Measurements from ENCODE around the gene STK11IP.

GRCh38 chr2:219631406-219631891, 33.8 kb downstream of the STK11IP start:
- TF ChIP-seq CTCF (IDR thresholded peaks at IDR 0.05), result no peak
- TF ChIP-seq JUN (CRISPR knock-in tag; IDR thresholded peaks at IDR 0.05), result no peak
- no peak for TF ChIP-seq GTF2I (CRISPR knock-in tag; conservative IDR thresholded peaks at IDR 0.05)
- TF ChIP-seq CREB1 (CRISPR knock-in tag; IDR thresholded peaks at IDR 0.05), result no peak
- no peak for TF ChIP-seq ETV6 (CRISPR knock-in tag; IDR thresholded peaks at IDR 0.05)
- TF ChIP-seq ZNF281 (CRISPR knock-in tag; IDR thresholded peaks at IDR 0.05), result no peak
- TF ChIP-seq ZNF232 (CRISPR knock-in tag; IDR thresholded peaks at IDR 0.05), result no peak
- TF ChIP-seq NFYB (CRISPR knock-in tag; conservative IDR thresholded peaks at IDR 0.05; ENCODE audit: low read depth), result no peak
- TF ChIP-seq HMGXB4 (CRISPR knock-in tag; IDR thresholded peaks at IDR 0.05), result no peak
